Measurements from ENCODE around the gene KRT80. TPM values are rescaled to one million over a fixed set of nuclear protein-coding genes. Genes with fewer than 3 reads are reported as not detected.

The KRT80 gene
- total RNA-seq, 1 donor from 2014 or later: 4.6 TPM

DNA sequence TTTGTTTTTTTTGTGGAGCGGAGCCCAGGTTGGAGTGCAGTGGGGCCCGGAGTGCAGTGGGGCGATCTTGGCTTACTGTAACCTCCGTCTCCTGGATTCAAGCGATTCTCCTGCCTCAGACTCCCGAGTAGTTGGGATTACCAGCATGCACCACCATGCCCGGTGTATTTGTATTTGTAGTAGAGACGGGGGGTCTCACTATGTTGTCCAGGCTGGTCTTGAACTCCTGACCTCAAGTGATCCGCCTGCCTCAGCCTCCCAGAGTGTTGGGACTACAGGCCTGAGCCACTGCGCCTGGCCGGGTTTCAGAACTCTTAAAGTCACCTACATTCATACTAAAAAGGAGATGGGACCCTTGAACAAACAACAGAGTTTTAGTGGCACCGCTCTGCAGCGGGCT, 52.7 kb downstream of the KRT80 start:
- DNase-seq (ENCODE audit: low spot score): no peak

- no peak for DNase-seq (ENCODE audit: low spot score)
These were observed 54.1 kb downstream of the KRT80 start for GRCh38 chr12:52137746-52138145.

- no peak for DNase-seq (ENCODE audit: low spot score)
These were observed 59.1 kb downstream of the KRT80 start for GRCh38 chr12:52132754-52133161.

DNA sequence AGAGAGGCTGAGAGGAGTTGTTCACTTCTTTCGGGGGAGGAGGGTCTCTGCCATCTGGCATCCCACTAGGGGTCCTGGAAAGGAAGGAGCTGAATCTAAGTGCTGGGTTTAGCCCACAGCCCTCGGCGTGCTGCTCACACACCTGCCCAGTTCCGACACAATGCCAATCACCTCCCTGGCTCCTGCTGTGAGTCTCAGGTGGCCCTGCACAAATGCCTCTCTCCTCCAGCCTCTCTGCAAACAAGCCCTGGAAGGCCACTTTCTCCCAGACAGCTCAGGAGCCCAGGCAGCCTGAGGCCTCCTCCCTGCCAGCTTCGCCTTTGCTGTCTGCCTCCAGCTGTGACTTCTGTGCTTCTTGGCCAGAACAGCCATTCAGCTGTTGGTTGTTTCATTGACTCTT, 61.1 kb downstream of the KRT80 start:
- DNase-seq (ENCODE audit: low spot score): no peak

- peak; percentile 24 for DNase-seq (ENCODE audit: low spot score)
These were observed 63.9 kb downstream of the KRT80 start for GRCh38 chr12:52127683-52128450.

DNA sequence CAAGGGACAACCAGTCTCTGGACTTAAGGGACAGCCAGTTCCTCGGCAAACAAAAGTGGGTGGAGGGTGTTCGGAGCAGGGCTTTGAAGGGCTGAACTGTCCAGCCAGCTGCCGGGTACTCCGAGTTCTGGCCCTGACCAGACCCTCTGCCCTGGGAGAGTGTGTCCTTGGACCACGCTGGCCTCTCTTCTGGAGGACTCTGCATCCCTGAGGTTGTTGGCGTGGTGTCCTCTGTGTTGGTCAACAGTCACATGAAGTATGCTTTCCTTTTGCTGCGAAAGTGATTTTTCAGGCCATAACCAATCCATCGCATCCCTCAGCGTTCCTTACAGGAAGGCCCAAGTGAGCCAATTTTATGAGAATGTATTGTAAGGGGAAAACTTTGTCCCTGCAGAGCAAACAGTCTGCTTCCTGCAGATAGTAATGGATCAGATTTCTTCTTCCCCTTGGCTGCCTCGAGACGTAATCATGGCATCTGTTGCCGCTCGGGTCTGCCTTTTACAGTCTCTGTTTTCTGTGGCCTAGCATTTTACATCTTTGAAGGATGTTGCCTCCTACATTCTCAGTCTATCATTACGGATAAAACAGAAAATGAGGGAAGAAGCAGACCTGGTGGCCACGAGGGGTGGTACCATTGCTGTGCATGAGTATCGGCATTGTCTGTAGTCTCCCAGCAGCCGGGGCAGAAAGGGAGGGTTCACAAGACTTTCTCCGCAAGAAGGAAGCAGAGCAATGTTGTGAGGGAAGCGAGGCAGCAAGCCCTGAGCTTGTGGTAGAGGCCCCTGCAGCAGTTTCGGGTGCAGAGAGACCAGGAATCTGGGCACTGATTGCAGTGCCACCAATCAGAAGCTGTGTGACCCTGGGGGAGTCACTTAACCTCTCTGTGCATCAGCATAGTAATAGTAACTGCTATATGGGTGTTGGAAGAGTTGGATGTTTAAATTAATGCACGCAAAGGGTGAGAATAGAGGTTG, 64.9 kb downstream of the KRT80 start:
- peak; percentile 41 for DNase-seq (ENCODE audit: low spot score)

DNA sequence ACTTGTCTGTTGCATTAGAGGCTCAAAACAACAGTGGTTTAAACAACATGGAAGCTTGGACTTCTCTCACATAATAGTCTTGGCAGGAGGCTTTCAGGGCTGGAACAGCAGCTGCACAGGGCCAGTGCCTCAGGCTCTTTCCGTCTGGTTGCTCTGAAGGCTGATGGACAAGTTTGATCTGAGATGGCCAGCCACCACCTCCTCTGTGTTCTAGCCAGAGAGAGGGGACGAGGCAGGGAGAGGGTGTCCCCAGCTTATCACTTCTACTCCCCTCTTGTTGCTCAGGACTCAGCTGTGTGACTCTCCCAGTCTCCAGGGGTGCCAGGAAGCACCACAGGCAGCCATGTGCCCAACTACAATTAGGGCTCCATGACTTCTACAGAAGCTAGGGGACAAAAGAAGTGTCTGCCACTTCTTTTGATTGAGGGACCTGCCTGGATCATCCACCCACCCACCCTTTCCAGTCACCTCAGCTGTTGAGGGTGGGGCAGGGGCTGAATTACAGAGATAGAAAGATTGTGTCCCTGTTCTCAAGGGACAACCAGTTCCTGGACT, 65.7 kb downstream of the KRT80 start:
- peak; percentile 40 for DNase-seq (ENCODE audit: low spot score)

DNA sequence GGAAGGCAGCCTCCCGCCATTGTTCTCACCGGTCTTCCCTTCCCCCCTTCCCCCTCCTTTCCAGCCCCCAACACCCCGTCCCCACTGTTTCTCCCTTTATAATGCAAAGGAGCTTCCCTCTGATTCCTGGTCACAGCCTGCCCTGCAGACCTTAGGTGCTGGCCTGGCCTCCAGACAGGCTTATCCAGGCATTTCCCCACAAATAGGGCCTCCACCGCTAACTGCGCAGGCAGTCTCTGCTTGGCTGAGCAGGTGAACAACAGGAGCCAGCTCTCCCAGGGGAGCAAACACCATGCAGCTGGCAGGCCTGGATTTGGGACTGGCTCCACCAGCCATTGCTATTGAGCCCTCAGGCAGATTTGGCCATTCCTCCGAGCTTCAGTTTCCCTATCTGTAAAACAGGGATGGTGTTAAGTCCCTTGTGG, 66.3 kb downstream of the KRT80 start:
- peak; percentile 38 for DNase-seq (ENCODE audit: low spot score)

DNA sequence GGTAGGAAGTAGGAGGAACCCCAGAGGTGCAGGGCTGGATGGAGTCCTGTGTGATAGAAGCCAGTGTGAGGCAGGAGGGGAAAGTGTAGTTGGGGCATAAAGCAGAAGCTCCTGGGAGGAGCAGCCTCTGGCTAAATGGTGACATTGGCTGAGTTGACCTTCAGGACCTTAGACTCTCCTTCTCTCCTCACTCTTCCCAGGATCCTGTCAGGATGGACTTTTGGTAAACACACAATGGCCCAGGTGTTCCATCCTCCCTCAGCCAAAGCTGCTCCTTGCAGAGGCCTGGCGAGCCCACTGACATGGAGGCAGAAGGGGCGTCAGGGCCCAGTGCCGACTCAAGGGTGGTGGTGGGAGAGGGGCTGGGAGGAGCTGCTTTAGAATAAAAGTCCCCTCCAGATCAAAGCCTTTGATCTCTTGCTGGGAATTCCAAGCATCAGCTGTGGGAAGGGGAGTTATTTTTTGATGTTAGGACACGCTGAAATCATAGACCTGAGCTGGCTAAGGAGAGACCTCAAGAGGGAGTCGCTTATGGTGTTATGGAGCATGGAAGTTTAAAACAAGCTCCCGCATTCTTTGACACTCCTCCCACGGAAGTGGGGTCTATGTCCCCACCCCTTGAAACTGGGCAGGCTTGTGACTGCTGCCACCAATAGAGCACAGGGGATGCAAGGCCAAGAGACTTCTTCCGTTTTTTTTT, 68.2 kb downstream of the KRT80 start:
- DNase-seq (ENCODE audit: low spot score): peak; percentile 31

- DNase-seq (ENCODE audit: low spot score): peak; percentile 35
These were observed 68.9 kb downstream of the KRT80 start for GRCh38 chr12:52122904-52123303.

- no peak for DNase-seq (ENCODE audit: low spot score)
These were observed 69.3 kb downstream of the KRT80 start for GRCh38 chr12:52122540-52122871.

- DNase-seq (ENCODE audit: low spot score): peak; percentile 67
These were observed 69.8 kb downstream of the KRT80 start for GRCh38 chr12:52121824-52122539.

GRCh38 chr12:52120951-52121823, 70.6 kb downstream of the KRT80 start:
- no peak for DNase-seq (ENCODE audit: low spot score)

DNA sequence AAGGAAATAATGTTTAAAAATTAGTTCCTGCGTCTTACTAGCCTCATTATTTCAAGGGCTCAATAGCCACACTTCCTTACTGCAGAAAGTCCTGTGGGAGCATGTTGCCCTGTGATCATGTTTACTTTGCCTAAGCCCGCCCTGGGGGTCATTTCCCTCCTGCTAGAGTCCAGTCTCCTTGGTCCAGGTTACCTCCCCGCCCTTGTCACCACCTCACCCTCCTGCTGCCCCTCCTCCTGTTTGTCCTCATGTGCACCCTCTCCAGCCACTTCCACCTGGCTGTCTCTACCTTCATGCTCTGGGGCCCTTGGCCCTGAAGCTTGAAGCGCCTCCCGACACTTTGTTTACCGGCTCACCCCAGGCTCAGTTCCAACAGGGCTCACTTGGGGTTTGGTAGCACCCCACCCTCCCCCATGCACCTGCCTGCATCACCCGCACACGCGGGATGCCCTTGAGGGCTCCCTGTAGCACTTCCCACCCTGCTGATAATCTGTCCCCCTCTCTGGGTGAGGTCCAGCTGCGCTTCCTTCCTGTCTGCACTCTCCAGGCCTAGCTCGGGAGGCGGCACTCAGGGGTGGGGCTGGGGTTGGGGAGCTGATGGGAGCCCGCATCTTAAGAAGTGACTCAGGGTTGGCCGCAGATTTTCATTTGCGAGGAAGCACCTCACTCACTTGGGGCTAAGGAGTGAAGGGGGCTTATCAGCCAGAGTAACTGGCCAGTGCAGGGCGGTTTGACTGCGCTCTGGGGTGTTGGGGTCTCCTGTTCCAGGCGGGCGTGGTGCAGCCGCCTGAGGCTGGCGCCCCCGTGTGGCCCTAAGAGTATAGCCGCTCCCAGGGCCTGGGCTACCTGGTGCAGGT, 72.2 kb downstream of the KRT80 start:
- no peak for DNase-seq (ENCODE audit: low spot score)

Other genes with a start within 250 kb of the KRT80 start
- gene ACVR1B, start 240.3 kb downstream of the KRT80 start, total RNA-seq: 40.6 TPM
- gene TAMALIN, start 185.1 kb downstream of the KRT80 start, total RNA-seq: 50.7 TPM
- gene NR4A1, start 140.6 kb downstream of the KRT80 start, total RNA-seq: 79.2 TPM
- 27.2 TPM for gene ATG101, start 122.0 kb downstream of the KRT80 start, total RNA-seq
- 0.78 TPM for gene SMIM41, start 112.3 kb downstream of the KRT80 start, total RNA-seq
- gene KRT7, start 41.2 kb upstream of the KRT80 start, total RNA-seq: 2,511 TPM
- gene KRT86, start 82.6 kb upstream of the KRT80 start, total RNA-seq: 0.62 TPM
- not detected for gene KRT81, start 99.5 kb upstream of the KRT80 start, total RNA-seq
- gene KRT83, start 129.4 kb upstream of the KRT80 start, total RNA-seq: not detected
- gene KRT85, start 175.5 kb upstream of the KRT80 start, total RNA-seq: not detected
- not detected for gene KRT84, start 193.6 kb upstream of the KRT80 start, total RNA-seq
- not detected for gene KRT82, start 214.3 kb upstream of the KRT80 start, total RNA-seq
- not detected for gene KRT75, start 242.4 kb upstream of the KRT80 start, total RNA-seq